SH-SY5Y (cell line): ENCODE measurements around the gene OS9.

ENCODE experiments used
- GATA2 ChIP-seq: IDR thresholded peaks from 2 replicates; pipeline ENCODE4 v1.6.1; 2011; ENCODE audit warnings: mild to moderate bottlenecking, low read depth, low read length
- GATA3 ChIP-seq: IDR thresholded peaks from 2 replicates; pipeline ENCODE4 v1.6.1; 2011; ENCODE audit warnings: low read depth, mild to moderate bottlenecking, low read length, moderate library complexity

DNA sequence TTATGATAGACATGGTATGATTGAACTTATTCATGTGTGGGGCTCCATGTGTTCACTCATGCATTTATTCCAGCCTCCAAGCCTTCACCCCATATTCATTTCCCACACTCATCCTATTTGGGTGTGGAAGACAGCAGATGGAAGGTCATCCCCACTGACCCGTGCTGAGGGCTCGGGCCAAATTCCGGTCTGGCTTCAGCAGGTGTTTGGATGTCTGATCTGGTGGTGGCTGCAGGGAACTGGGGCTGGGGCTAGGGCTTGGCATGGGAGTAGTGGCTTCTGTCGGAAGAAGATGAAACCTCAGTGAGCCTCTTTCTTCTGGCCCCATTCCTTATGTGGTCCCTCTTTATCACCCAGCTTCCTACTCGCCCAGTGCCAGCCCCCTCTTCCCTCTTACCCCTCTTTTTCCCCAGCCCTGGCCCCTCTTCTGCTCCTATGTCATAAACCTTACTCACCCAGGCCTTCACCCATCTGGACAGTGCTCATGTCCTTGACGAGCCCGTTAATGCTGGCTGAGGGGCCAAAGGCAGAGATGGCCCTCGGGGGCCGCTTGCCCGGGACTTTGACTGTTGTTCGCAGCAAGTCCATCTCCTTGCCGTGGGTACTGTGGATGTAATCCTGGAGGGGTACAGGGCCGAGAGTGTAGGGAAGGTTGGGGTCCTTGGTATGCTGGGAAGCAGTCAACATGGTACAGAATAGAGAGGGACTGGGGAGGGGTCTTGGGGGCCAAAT lies 36.6 kb downstream of the OS9 start:
- TF ChIP-seq GATA2 (no peak), GATA3 (no peak)
